CD4-positive, alpha-beta T cell (primary cell): ENCODE data around the gene MED13. TPM values are rescaled to one million over a fixed set of nuclear protein-coding genes. Genes with fewer than 3 reads are reported as not detected.

Experiments used
- ATAC-seq: fragments of 200-7000 bp; cut with Tn5 transposase; one replicate; pipeline ENCODE4 v1.10.0; 2022; ENCODE audit warnings: mild to moderate bottlenecking; ENCODE audit not compliant: poor library complexity
- CTCF ChIA-PET: fragments of 350-600 bp; sonication (Branson Sonifier 250); formaldehyde crosslinking; loops from one replicate; lab custom pipeline; 2021; ENCODE audit warnings: antibody characterized with exemption, inconsistent platforms; lab: Charles Lee
- POLR2A ChIA-PET: fragments of 350-600 bp; sonication (Branson Sonifier 250); formaldehyde crosslinking; loops from one replicate; lab custom pipeline; 2021; ENCODE audit warnings: antibody characterized with exemption, inconsistent platforms; lab: Charles Lee
- DNase-seq, 14 experiments: peaks; one replicate each; pipeline ENCODE4 v3.0.0-alpha.2; 2013 to 2020; ENCODE audit warnings: mixed read lengths in 2 of 14
- H3K27ac ChIP-seq, 2 donors: one replicate each; pipeline versions ENCODE4 v1.5.1 to v1.7.0; 2013; ENCODE audit warnings: low read length in 2 of 2, low read depth in 1 of 2, mild to moderate bottlenecking in 1 of 2
- H3K27me3 ChIP-seq, 2 experiments: 1 replicate in 1 of 2; 2 replicates in 1 of 2; pipeline versions ENCODE4 v1.6.1 to v1.7.0; 2013; ENCODE audit warnings: low read length in 2 of 2, control low read depth in 1 of 2, mild to moderate bottlenecking in 1 of 2, moderate library complexity in 1 of 2; ENCODE audit not compliant: insufficient read depth in 2 of 2, control insufficient read depth in 1 of 2
- H3K36me3 ChIP-seq: one replicate; pipeline ENCODE4 v1.6.1; 2013; ENCODE audit warnings: low read length, control low read depth; ENCODE audit not compliant: insufficient read depth
- H3K4me1 ChIP-seq: one replicate; pipeline ENCODE4 v1.6.1; 2013; ENCODE audit warnings: low read length, control low read depth; ENCODE audit not compliant: insufficient read depth
- H3K4me3 ChIP-seq: one replicate; pipeline ENCODE4 v1.5.1; 2013; ENCODE audit warnings: mild to moderate bottlenecking, low read length, moderate library complexity
- H3K9me3 ChIP-seq, 2 experiments: 1 replicate in 1 of 2; 2 replicates in 1 of 2; pipeline versions ENCODE4 v1.6.1 to v1.7.0; 2013; ENCODE audit warnings: low read length in 2 of 2, mild to moderate bottlenecking in 2 of 2, control low read depth in 1 of 2, moderate library complexity in 1 of 2; ENCODE audit not compliant: control insufficient read depth in 1 of 2, insufficient read depth in 1 of 2
- H3K27ac Mint-ChIP-seq: one replicate; pipeline ENCODE4 v1.8.0; 2020; ENCODE audit warnings: mixed read lengths
- H3K27me3 Mint-ChIP-seq: one replicate; pipeline ENCODE4 v1.8.0; 2021; ENCODE audit warnings: mixed read lengths
- H3K36me3 Mint-ChIP-seq: one replicate; pipeline ENCODE4 v1.8.0; 2021; ENCODE audit warnings: low read depth, mixed read lengths
- H3K4me1 Mint-ChIP-seq: one replicate; pipeline ENCODE4 v1.8.0; 2021; ENCODE audit warnings: low read depth, mixed read lengths
- H3K4me3 Mint-ChIP-seq: one replicate; pipeline ENCODE4 v1.8.0; 2020; ENCODE audit warnings: mild to moderate bottlenecking, mixed read lengths
- H3K9me3 Mint-ChIP-seq: one replicate; pipeline ENCODE4 v1.8.0; 2020; ENCODE audit warnings: mixed read lengths
- intact Hi-C, 2 experiments: fragments of 100-400 bp; cut with DNase I in 1 of 2; cut with micrococcal nuclease in 1 of 2; formaldehyde crosslinking; loops; one replicate each; pipeline versions ENCODE4 v1.15.1 to v1.9.0; 2023 to 2025; cut with DNase I, micrococcal nuclease
- total RNA-seq, 174 experiments: library from RNA in 2 of 174; stranded (reverse) in 2 of 174; gene quantifications; one replicate each; pipeline ENCODE4 v1.2.3 and lab custom pipeline; 2021 to 2026
- TF ChIP-seq, protein P1 (sequence below): fragments of 200-600 bp; IDR thresholded peaks from one replicate; pipeline ENCODE4 v1.8.0; 2022; ENCODE audit warnings: antibody characterized with exemption, mild to moderate bottlenecking

MED13 gene
- total RNA-seq, 2 experiments from 2014 or later, result 75.7 to 85.8 TPM

DNA sequence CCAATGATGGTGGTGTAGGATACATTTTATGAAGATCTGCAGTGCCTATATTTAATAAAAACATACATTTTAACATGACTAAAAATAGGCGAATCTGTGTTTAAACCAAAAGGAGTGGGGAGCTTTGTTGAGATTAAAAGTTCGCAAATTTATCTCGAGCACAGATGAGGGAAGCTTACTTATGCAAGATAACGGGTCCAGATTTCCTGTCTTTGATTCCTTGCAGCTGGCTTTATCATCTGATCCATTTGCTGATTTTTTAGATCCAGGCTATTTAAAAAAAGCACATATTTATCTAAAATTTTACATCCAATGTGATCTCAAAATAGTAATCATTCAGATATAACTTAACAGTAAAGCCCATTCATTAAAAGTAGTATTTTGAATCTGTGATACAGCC, 80.3 kb downstream of the MED13 start:
- no peak overlapping the region for H3K27ac ChIP-seq
- no peaks in the 10 kb centered on the region for H3K9me3 Mint-ChIP-seq
- ATAC-seq (no peak), DNase-seq (no peak)
- POLR2A ChIA-PET, result no interaction called here
- TF ChIP-seq, protein P1, sequence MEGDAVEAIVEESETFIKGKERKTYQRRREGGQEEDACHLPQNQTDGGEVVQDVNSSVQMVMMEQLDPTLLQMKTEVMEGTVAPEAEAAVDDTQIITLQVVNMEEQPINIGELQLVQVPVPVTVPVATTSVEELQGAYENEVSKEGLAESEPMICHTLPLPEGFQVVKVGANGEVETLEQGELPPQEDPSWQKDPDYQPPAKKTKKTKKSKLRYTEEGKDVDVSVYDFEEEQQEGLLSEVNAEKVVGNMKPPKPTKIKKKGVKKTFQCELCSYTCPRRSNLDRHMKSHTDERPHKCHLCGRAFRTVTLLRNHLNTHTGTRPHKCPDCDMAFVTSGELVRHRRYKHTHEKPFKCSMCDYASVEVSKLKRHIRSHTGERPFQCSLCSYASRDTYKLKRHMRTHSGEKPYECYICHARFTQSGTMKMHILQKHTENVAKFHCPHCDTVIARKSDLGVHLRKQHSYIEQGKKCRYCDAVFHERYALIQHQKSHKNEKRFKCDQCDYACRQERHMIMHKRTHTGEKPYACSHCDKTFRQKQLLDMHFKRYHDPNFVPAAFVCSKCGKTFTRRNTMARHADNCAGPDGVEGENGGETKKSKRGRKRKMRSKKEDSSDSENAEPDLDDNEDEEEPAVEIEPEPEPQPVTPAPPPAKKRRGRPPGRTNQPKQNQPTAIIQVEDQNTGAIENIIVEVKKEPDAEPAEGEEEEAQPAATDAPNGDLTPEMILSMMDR, result no peak
- no peak overlapping the region for H3K4me3 Mint-ChIP-seq
- no peaks in the 10 kb centered on the region for H3K27me3 Mint-ChIP-seq
- CTCF ChIA-PET, result interaction anchor here (1.3 to 1.7 kb wide), 2 partner anchors 12 to 13 kb away, joined by 3 read pairs; no protein-coding TSS in a partner anchor
- no peak overlapping the region for H3K4me3 ChIP-seq
- peaks cover 88% of the 10 kb centered on the region for H3K36me3 Mint-ChIP-seq
- H3K4me1 ChIP-seq, result peaks cover 3% of the 10 kb centered on the region
- peaks cover 71% of the 10 kb centered on the region for H3K36me3 ChIP-seq
- intact Hi-C loops, result no loop called here
- H3K27ac Mint-ChIP-seq, result no peak overlapping the region
- no peaks in the 10 kb centered on the region for H3K27me3 ChIP-seq
- H3K4me1 Mint-ChIP-seq, result peaks cover 14% of the 10 kb centered on the region
- H3K9me3 ChIP-seq, result no peaks in the 10 kb centered on the region

DNA sequence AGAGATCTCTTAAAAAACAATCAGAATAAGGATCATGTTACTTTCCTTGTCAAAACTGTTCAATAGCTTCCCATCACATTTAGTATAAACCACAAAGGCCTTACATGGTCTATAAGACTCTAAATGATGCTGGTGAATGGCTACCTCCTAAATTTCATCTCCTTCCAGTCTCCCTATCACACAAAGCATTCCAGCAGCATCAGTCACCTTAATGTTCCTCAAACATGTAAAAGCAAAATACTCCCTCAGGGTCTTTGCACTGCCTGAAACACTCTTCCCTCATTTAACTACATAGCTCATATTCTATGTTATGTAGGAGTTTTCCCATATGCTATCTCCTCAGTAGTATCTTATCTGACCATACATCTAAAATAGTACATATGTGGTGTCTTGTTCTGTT, 83.8 kb downstream of the MED13 start:
- ChIA-PET POLR2A (no interaction called here), CTCF (no interaction called here)
- TF ChIP-seq, protein P1, result no peak
- Mint-ChIP-seq H3K27me3 (no peaks in the 10 kb centered on the region), H3K4me1 (peaks cover 17% of the 10 kb centered on the region), H3K9me3 (no peaks in the 10 kb centered on the region), H3K4me3 (no peak overlapping the region), H3K27ac (peak overlapping the region; percentile 3), H3K36me3 (peaks cover 93% of the 10 kb centered on the region)
- Histone ChIP-seq H3K4me3 (no peak overlapping the region), H3K9me3 (no peaks in the 10 kb centered on the region), H3K4me1 (peaks cover 3% of the 10 kb centered on the region), H3K27ac (no peak overlapping the region), H3K27me3 (no peaks in the 10 kb centered on the region), H3K36me3 (peaks cover 83% of the 10 kb centered on the region)
- no peak for ATAC-seq
- intact Hi-C loops, result no loop called here
- DNase-seq, result no peak

DNA sequence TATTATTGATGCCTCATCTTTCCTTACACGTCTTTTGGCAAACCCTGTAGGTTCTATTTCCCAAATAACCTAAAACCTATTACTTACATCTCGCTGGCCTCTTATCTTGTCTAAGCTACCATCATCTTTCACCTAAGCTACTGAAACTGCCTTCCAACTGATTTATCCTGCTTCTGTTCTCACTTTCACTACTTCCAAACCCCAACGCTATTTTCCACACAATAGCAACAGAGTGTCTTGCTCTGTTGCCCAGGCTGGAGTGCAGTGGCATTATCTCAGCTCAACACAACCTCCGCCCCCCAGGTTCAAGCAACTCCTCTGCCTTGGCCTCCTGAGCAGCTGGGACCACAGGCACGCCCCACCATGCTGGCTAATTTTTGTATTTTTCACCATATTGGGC, 84.5 kb downstream of the MED13 start:
- no peak overlapping the region for H3K4me3 ChIP-seq
- peaks cover 3% of the 10 kb centered on the region for H3K4me1 ChIP-seq
- no peaks in the 10 kb centered on the region for H3K9me3 ChIP-seq
- no peaks in the 10 kb centered on the region for H3K27me3 ChIP-seq
- DNase-seq (no peak), ATAC-seq (no peak)
- Mint-ChIP-seq H3K27me3 (no peaks in the 10 kb centered on the region), H3K27ac (no peak overlapping the region), H3K4me3 (no peak overlapping the region), H3K36me3 (peaks cover 90% of the 10 kb centered on the region), H3K4me1 (peaks cover 17% of the 10 kb centered on the region), H3K9me3 (no peaks in the 10 kb centered on the region)
- TF ChIP-seq, protein P1, result no peak
- ChIA-PET POLR2A (interaction anchor here (0.8 kb wide), 1 partner anchor 21 kb away, joined by 3 read pairs; no protein-coding TSS in a partner anchor), CTCF (no interaction called here)
- H3K36me3 ChIP-seq, result peaks cover 79% of the 10 kb centered on the region
- intact Hi-C loops, result no loop called here
- no peak overlapping the region for H3K27ac ChIP-seq
